T1000 (cell line): ENCODE measurements around the gene SAMSN1.
"Not testable (repeated sequence)": the region's sequence is repeated elsewhere in the genome, so short reads cannot be mapped to it uniquely, and the experiment has no call there.

Source experiments
- DNase-seq: peaks from one replicate; lab custom pipeline; 2025; ENCODE audit warnings: mixed read lengths; lab: John Stamatoyannopoulos, UW

Gene SAMSN1

DNA sequence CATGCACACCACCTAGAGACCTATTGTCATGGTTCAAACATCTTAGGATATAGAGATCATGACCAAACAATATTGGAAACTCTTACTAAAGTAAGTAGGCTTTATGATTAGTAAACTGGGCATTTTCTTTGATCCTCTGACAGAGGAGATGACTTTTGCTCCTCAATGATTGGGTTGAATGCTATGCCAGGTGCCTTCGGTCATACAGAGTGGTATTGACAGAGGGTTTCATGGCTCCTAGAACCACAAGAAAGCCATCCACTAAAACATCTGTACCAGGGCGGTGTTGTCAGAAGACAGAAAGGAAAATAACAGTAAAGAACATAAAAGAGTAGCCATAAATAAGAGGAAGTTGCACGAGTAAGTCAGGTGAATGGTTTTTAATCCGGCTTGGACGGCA is 20.8 kb upstream of the SAMSN1 start:
- no peak for DNase-seq

DNA sequence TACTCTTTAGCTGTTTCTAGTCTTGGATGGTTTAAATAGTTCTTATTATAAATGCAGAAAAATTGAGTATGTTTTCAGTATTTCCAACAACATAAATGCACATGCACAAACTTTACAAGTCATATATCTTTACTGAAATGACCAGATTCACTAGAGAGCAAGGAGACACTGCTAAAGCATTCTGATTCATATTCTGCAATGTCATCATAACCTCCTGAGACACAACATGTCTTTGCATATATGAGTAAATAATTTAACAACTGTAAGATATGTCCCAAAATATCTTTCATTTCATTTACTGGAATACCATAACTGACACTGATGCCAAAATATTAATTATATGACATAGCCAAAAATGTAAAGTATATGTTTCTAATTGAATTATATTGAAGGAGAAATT is 16.8 kb upstream of the SAMSN1 start:
- DNase-seq = no peak

DNA sequence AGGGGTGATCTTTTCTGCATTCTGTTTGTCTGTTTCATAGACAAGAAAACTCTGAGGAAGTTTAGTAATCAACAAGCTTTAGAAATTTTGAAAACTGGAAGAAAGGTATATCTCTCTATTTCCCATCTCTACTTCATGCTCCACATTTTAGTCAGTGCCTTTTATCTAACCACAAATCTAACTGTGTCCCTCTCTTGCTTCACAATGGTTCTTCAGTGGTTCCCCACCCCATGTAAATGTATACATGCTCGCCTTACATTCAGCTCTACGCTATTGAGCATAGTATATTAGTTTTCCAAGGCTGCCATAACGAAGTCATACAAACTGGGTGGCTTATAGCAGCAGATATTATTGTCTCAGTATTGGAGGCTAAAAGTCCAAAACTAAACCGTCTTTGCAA is 14.4 kb upstream of the SAMSN1 start:
- DNase-seq = no peak

DNA sequence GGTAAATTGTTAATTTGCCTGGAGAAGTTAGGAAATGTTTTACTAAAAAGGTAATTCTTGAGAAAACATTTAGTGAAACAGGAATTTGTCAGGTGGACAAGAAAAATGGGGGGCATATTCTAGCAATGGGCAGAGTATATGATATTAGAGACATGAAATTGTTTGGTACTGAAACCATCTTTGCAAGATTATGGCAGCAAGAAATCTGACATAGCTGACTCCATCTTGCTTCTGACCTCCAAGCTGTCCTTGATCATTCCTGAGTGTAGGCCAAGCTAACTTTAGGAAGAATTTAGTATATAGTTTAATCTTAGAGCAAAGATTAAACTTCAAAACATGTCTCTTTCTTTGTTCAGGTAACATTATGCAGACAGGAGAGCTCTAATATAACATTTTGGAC is 14.0 kb upstream of the SAMSN1 start:
- DNase-seq = no peak

DNA sequence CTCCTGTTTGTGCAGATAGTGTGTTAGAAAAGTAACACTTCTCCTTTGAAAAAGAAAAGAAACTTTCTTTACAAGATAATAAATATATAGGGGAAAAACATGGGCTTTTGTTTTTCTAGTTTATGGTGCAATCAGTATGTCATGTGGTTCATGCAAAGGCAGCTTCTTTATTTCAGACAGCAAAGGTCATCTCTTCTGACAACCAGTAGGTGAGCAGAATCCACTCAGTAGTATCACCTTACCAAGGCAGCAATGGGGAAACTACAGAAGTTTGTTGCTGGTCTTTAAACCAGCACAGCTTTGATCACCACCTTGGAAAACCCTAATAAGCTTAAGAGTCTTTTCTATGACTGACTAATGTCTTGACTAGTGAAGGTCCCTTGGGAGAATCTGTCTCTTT is 13.0 kb upstream of the SAMSN1 start:
- DNase-seq = no peak

DNA sequence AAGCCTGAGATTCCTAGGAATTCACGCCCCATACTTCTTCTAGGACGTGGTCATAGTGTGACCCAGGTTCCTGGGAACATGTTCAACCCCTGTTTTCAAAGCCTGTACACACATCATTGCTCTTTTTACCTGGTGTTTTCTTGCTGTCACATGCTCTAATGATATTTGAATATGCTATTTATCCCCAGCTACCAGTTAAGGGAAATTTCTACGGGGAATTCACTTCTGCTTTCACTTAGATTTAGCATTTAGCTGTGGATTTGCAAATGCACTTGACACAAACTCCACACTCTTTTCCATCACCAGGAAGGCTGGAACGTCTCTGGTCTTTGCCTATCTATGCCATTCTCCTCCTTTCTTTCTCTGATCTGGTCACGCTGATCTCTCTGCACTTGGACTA is 11.3 kb upstream of the SAMSN1 start:
- no peak for DNase-seq

DNA sequence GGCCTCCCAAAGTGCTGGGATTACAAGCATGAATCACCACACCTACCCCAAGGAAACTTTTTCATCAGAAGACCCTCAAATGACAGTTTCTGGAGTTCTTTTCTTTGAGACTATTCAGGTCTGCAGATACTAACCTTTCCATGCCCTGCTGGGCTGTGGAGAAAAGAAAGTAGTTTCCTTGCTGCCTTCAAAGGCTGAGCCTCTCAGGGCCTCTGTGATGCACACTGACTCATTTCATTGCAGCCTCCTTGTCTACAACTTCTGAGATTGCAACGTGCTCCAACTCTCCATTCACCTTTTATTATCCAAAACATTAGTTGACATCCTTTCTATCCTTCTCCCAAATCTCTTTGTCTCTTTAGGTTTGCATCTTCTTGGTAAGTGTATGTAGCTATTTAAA is 8.8 kb upstream of the SAMSN1 start:
- no peak for DNase-seq

DNA sequence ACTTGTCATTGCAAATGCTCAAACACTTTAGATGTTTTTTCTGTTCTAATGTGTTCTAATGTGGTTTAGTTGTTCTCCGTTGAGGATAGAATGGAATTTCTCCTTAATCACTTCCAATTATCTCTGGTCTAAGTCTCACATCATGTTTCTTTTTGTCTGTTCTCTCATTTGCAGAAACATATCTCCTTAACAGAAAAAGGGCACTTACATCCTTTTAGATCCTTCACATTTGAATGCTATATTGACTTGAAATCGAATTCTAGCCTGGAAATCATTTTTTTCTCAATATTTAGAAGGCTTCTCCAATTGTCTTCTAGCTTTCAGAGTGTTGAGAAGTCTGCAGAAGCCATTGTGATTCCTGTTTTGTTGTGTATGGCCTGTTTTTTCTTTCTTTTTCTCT is 7.3 kb upstream of the SAMSN1 start:
- no peak for DNase-seq

DNA sequence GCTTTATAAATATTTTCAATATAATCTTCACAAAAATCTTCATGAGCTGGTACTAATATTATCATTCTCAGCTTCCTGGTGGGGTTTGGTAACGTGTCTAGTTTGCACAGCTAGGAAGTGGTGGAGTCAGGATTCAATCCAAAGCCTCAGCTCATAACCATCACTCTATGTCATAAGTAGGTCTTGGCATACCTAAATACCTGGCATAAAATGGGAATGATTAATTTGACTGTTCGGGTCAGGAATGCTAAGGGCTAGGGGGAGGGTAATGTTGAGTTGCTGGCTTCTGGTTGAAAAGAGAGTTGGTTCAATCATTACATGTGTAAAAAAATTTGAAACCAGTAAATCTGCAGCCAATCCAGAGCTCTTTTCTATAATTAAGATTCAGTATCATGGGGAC is 5.6 kb upstream of the SAMSN1 start:
- no peak for DNase-seq

DNA sequence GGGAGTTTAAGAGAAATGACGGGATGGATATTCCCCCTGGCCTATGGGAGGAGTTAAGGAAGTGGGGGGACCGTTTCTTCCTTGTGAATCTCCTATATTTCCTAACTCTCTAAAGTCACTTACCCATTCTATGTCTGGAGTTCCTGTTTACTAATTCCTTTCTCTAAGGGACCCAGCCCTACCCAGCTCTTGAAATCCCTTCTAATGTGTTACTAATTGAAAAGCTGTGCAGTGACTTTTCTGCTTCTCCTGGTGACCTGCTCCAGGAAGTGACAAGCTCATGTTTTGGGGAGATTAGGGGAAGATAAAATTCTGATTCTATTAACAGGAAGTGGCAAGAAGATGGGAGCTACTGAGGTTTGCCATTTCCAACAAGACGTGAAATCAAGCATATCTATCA is 4.0 kb upstream of the SAMSN1 start:
- no peak for DNase-seq

DNA sequence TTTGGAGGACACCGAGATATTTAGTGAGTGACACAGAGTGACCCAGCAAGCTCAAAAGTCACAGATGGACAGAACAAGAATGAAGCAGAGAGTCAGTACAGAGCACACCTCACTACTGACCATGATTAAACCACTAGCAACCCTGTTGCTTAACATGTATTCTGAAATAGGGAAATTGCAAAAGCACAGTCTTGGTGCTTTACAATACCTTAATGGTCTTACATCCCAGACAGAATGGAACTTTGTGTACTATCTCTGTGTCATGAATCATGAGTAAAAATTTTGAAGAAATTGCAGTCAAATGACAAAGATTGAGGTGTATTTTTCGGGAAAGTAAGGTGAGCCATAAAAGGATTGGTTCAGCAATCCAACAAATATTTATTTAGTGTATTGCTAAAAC is 2.7 kb upstream of the SAMSN1 start:
- no peak for DNase-seq

DNA sequence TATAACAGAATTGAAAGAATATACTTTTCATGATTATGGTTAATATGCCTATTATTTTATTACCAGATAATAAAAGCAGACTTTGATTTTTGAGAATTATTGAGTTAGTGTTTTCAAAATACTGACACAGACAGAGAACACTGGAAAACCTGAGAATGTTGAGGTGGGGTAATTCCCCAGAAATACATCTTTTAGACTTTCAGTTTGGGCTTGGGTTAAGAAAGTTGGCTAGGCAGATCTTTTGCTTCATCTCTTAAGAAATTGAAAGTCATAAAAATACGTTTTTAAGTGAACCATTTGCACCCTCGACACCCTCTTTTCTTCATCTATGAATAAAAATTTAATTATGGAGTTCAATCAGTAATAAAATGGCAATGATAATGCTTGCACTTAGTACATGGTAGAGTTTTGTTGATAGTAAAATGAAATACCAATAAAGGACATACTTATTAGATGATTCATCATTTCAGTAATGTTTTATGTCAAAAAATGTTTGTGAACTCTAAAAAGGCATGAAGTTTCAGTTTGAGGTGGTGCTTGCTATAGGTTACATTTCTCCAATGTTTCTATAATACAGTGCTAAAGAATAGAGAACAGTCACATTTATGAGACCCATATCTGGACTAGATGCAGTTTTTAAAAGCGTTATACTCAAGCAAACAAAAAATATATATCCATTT is 1.9 kb upstream of the SAMSN1 start:
- DNase-seq = no peak

DNA sequence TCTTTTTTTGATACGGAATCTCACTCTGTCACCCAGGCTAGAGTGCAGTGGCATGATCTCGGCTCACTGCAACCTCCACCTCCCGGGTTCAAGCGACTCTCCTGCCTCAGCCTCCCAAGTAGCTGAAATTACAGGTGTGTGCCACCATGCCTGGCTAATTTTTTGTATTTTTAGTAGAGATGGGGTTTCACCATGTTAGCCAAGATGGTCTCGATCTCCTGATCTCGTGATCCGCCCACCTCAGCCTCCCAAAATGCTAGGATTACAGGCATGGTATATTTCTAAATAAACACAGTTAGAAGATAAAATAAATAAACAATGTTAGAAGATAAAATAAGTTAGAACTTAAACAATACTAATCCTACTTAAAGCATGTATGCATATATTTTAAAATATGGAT is 604 bp upstream of the SAMSN1 start:
- not testable (repeated sequence) for DNase-seq

DNA sequence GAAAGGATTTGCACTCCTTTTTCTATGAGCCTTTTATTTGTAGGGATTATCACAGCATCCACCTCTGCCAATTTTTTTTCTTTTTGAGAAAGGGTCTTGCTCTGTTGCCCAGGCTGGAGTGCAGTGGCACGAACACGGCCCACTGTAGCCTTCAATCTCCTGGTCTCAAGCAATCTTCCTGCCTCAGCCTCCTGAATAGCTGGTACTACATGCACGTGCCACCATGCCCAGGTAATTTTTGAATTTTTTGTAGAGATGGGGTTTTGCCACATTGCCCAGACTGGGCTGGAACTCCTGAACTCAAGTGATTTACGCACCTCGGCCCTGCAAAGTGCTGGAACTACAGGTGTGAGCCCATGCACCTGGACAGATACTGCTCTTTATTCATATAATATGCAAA is 2.1 kb downstream of the SAMSN1 start:
- DNase-seq = no peak

DNA sequence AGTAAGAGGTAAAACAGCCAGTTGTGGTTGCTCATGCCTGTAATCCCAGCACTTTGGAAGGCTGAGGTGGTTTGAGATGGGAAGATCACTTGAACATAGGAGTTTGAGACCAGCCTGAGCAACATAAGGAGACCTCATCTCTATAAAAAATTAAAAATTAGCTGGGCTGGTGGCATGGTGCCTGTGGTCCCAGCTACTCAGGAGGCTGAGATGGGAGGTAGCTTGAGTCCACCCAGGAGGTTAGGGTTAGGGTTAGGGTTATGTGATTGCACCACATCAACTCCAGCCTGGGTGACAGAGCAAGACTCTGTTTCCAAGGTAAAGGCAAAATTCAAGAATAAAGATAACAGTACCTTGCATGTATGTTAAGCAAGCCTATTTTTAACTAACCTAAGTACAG is 3.5 kb downstream of the SAMSN1 start:
- DNase-seq = no peak

DNA sequence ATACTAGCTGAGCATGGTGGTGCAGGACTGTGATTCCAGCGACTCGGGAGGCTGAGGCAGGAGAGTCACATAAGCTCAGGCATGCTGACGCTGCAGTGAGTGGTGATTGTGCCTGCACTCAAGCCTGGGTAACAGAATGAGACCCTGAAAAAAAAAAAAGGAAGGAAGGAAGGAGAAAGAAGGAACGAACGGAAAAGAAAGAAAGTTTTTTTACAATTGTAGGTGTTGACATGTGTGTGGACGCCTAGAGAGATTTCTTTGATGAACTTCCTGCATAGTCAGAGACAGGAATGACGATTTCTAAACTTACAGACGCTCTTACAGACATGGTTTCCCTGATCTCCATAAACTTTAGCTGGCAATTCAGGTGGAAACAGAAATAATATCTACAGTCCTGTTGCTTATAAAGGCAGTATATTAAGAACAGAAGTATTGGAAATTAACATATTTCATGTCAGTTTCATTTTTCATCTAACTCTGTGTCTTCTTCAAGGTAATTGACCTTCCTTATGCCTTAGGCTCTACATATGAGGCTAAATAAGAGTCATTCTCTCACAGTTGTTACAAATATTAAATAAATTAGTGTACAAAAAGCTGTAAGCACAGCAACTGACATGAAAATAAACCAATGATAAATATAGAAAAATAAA is 4.1 kb downstream of the SAMSN1 start:
- DNase-seq = no peak

DNA sequence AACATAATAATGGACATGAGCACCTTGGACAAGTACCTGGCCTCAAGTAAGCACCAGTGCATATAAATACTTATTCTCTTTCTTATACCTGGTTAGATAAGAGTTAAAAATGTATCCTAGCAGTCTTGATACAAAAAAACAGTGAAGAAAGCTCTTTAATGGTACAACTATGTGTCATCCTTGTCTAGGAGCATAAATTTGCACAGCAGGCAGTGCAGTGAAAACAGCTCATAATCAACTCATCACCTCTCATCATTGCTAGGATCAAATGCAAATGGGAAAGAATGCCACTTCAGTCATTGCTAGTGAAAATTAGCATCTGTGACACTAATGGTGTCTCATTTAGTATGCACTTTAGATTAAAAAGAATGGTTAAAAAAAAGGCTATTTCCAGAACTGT is 7.6 kb downstream of the SAMSN1 start:
- DNase-seq = no peak

DNA sequence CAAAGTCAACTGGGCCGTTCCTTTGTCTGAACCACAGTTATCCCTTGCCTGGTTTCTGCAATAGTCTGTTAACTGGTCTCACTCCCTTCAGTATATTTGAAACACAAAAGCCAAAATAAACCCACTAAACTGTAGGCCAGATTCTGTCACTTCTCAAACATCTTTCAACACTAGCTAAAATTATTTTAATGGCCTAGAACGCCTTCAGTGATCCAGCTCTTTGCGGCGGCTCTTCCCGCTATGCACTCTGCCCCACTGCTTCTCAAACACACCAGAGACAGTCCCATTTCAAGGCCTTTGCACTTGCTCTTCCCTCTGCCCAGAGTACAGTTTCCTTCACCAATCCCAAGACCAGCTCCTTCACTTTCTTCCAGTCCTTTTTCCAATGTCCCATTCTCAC is 9.2 kb downstream of the SAMSN1 start:
- no peak for DNase-seq

DNA sequence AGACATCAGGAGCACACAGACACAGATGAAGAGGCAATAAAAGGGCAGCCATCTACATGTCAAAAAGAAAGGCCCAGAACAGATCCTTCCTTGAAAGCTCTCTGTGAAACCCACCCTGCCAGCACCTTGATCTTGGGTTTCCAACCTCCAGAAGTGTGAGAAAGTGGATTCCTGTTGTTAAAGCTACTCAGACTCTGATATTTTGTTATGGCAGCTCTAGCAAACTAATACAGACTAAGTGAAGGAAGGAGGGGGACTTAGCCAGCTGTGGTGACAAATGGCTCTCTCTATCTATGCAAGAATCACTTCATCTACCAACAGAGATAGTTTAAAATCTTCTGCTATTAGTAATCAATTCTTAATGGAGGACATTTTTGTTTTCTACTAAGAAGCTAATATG is 10.4 kb downstream of the SAMSN1 start:
- no peak for DNase-seq

DNA sequence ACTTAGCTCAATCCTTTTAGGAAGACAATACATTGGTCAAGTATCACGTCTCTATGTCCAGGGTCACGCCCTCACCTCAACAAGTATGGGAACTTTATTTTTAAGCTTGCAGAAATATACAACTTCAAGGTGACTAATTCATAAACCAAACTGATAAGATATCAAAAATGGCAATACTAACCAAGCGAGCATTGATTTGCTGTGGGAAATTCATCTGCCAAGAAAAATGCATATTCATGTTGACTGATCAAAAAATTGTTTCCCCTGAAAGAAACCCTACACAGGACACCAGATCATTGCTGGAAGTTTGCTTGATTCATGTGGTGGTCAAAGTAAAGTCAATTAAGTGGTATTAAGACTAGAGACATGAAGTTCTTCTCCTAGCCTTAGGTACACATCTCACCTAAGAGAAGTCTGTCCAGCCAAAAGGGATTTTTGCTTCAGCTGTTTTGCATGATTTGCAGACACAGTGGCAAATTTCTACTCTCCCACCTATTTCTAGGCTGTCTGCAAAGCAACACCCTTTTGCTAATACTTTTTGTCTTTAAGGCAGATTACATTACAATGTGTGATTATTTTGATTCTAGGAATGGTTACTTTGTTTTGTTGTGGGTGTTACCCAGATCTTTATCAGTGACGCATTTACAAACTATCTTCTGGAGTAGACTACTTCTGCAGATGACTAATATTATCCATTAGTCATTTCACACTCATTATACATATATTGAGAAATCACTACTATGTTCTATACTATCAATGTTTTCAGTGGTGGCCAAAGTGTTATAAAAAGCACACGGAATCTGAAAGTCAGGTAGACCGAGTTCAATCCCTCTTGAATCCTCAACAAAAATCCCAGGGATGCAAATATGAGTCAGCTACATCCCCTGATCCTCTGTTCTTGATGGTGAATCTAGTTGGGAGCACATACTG is 12.4 kb downstream of the SAMSN1 start:
- no peak for DNase-seq

DNA sequence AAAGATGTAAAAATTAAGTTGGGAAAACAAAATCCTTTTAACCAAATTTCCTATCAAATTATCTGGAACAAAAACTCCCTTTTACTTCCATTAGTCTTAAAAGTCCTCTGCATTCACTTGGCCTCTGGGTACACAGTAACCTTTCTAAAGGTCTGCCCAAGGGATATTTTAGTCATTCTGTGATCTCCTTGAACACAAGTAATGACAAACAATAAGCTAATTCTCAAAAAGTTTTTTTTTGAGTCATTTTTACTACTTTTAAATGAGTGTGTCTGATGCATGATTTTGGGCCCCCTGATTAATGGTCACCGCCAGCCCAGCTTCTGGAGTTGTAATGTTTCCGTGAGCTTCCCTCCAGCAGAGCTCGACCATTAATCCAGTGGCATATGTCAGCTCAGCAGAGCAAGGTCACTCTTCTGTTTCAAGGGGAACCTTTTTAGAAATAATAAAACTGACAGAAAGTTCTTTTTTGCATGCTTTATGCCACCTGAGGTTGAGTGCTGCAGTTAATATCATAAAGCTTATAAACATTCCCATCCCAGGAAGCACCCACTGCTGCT is 14.3 kb downstream of the SAMSN1 start:
- no peak for DNase-seq

DNA sequence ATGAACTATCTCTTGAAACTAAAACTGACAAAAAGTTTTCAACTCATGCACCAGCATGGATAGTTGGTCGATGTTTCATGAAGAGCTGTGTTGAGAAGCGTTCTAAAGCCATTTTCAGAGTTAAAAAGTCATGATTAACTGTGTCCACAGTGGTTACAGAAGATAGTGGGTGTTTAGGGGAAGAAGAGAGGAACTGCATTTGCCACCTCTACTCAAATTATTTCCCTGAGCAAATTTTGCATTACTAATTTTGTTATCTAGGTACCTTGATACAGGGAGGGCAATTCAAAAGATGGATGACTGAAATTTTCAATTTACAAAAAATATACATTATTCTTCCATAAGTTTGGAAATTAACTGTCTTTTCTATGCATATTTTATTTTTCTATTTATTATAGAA is 15.5 kb downstream of the SAMSN1 start:
- no peak for DNase-seq

DNA sequence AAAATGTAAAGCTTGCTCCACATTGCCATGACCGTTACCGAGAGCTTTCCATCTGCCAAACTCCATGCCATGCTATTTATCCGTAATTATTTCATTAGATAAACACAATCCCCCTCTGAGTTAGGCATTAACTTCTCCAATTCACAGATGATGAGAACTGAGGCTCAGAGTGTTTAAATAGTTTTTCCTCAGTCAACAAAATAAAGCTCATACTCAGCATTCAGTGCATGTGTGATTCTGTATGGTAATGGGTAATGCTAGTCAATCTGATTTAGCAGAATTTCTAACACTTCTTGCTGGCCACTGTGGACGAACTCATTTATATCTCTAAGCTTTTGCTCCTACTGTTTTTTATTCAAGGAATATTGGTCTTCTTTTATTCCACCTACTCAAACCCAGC is 17.3 kb downstream of the SAMSN1 start:
- no peak for DNase-seq
